CD4-positive, alpha-beta T cell treated with Interleukin-4 for 4 hours (primary cell): Measurements from ENCODE around the gene STX16.

ENCODE experiments used
- DNase-seq: peaks from one replicate; pipeline ENCODE4 v3.0.0-alpha.2; 2020

The STX16 gene

GRCh38 chr20:58650776-58651558, at the start of gene STX16:
Gene STX16 (plus strand): TSS chr20:58651283. CDS start chr20:58652007, 724 bp downstream.
- peak; percentile 88 for DNase-seq

GRCh38 chr20:58602124-58602523, 49.0 kb upstream of the STX16 start:
- DNase-seq = no peak

- DNase-seq = no peak
These were observed 47.4 kb upstream of the STX16 start for GRCh38 chr20:58603721-58604120.

- no peak for DNase-seq
These were observed 46.8 kb upstream of the STX16 start for GRCh38 chr20:58604128-58604881.

- no peak for DNase-seq
These were observed 45.6 kb upstream of the STX16 start for GRCh38 chr20:58605292-58606065.

- no peak for DNase-seq
These were observed 44.9 kb upstream of the STX16 start for GRCh38 chr20:58606184-58606583.

GRCh38 chr20:58608096-58608840, 42.8 kb upstream of the STX16 start:
- no peak for DNase-seq

GRCh38 chr20:58609026-58609425, 42.1 kb upstream of the STX16 start:
- DNase-seq = no peak

- DNase-seq = no peak
These were observed 40.8 kb upstream of the STX16 start for GRCh38 chr20:58610071-58610800.

GRCh38 chr20:58610811-58611210, 40.3 kb upstream of the STX16 start:
- DNase-seq = no peak

GRCh38 chr20:58611236-58612030, 39.6 kb upstream of the STX16 start:
- DNase-seq = no peak

GRCh38 chr20:58612121-58612691, 38.9 kb upstream of the STX16 start:
- no peak for DNase-seq

- DNase-seq = no peak
These were observed 37.8 kb upstream of the STX16 start for GRCh38 chr20:58613061-58613854.

GRCh38 chr20:58614366-58614765, 36.7 kb upstream of the STX16 start:
- no peak for DNase-seq

GRCh38 chr20:58614984-58615760, 35.9 kb upstream of the STX16 start:
- no peak for DNase-seq

GRCh38 chr20:58616411-58616810, 34.7 kb upstream of the STX16 start:
- no peak for DNase-seq

- DNase-seq = no peak
These were observed 33.9 kb upstream of the STX16 start for GRCh38 chr20:58617158-58617557.

GRCh38 chr20:58618351-58619076, 32.6 kb upstream of the STX16 start:
- no peak for DNase-seq
